Endothelial cell (in vitro differentiated cells): ENCODE data around the gene COL13A1. TPM values are rescaled to one million over a fixed set of nuclear protein-coding genes. Genes with fewer than 3 reads are reported as not detected.

Experiments used
- DNase-seq: peaks from one replicate; pipeline ENCODE4 v3.0.0; 2021; ENCODE audit warnings: low spot score
- H3K27ac Mint-ChIP-seq: one replicate; pipeline ENCODE4 v1.8.0; 2021; ENCODE audit warnings: mixed read lengths, inconsistent platforms; ENCODE audit not compliant: unreplicated experiment
- H3K27me3 Mint-ChIP-seq: one replicate; pipeline ENCODE4 v1.8.0; 2021; ENCODE audit warnings: mild to moderate bottlenecking, moderate library complexity, mixed read lengths, inconsistent platforms; ENCODE audit not compliant: unreplicated experiment
- H3K36me3 Mint-ChIP-seq: one replicate; pipeline ENCODE4 v1.8.0; 2021; ENCODE audit warnings: mild to moderate bottlenecking, low read depth, mixed read lengths, inconsistent platforms; ENCODE audit not compliant: unreplicated experiment
- H3K4me1 Mint-ChIP-seq: one replicate; pipeline ENCODE4 v1.8.0; 2021; ENCODE audit warnings: mild to moderate bottlenecking, mixed read lengths, inconsistent platforms; ENCODE audit not compliant: unreplicated experiment
- H3K4me3 Mint-ChIP-seq: one replicate; pipeline ENCODE4 v1.8.0; 2021; ENCODE audit warnings: mild to moderate bottlenecking, mixed read lengths, inconsistent platforms; ENCODE audit not compliant: unreplicated experiment
- H3K9me3 Mint-ChIP-seq: one replicate; pipeline ENCODE4 v1.8.0; 2021; ENCODE audit warnings: mixed read lengths, inconsistent platforms; ENCODE audit not compliant: unreplicated experiment
- total RNA-seq: library from RNA; stranded (reverse); fragmentation: NEBNext Ultra II Directional; extraction: Animal tissue kit (Norgen Biotek cat#: 25700); gene quantifications from one replicate; pipeline ENCODE4 v1.2.1, GENCODE V29; 2021; ENCODE audit not compliant: unreplicated experiment
- TF ChIP-seq, protein P1 (sequence below): fragments of 200-600 bp; sonication (generic); IDR thresholded peaks from one replicate; pipeline ENCODE4 v1.5.0; 2021; ENCODE audit warnings: antibody characterized with exemption; ENCODE audit not compliant: unreplicated experiment

The COL13A1 gene
- total RNA-seq, 1 donor from 2014 or later: 22.6 TPM

DNA sequence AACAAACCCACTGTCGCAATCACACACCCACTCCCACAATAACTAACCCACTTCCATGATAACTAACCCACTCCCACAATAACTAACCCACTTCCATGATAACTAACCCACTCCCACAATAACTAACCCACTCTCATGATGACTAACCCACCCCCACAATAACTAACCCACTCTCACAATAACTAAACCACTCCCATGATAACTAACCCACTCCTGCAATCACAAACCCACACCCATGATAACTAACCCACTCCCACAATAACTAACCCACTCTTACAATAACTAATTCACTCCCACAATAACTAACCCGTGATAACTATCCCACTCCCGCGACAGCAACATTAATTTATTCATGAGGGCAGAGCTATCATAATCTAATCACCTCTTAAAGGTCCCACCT, 105.8 kb downstream of the COL13A1 start:
- Mint-ChIP-seq H3K4me1 (peaks cover 14% of the 10 kb centered on the region), H3K27ac (no peak overlapping the region), H3K36me3 (peaks cover 3% of the 10 kb centered on the region), H3K4me3 (no peak overlapping the region), H3K27me3 (peaks cover 3% of the 10 kb centered on the region), H3K9me3 (no peaks in the 10 kb centered on the region)
- TF ChIP-seq, protein P1, sequence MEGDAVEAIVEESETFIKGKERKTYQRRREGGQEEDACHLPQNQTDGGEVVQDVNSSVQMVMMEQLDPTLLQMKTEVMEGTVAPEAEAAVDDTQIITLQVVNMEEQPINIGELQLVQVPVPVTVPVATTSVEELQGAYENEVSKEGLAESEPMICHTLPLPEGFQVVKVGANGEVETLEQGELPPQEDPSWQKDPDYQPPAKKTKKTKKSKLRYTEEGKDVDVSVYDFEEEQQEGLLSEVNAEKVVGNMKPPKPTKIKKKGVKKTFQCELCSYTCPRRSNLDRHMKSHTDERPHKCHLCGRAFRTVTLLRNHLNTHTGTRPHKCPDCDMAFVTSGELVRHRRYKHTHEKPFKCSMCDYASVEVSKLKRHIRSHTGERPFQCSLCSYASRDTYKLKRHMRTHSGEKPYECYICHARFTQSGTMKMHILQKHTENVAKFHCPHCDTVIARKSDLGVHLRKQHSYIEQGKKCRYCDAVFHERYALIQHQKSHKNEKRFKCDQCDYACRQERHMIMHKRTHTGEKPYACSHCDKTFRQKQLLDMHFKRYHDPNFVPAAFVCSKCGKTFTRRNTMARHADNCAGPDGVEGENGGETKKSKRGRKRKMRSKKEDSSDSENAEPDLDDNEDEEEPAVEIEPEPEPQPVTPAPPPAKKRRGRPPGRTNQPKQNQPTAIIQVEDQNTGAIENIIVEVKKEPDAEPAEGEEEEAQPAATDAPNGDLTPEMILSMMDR: no peak
- DNase-seq: no peak

DNA sequence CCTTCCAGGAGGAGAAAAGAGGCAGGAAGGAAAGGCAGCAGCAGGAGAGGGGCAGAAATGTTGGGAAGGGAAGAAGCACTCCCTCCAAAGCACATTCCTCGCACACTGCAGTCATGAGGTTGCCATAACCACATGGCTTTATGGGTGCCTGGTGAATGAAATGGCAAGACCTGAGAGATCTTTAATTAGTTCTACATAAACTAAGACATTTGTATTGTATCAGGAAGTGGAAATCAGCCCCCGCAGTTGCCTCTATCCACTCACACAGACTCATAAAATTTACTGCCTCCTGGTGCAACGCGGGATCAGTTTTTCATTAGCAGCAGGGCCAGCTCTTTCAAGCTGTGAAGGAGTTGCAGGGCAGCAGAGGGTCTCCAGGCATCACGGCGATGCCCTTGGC, 106.4 kb downstream of the COL13A1 start:
- Mint-ChIP-seq H3K4me1 (peaks cover 19% of the 10 kb centered on the region), H3K9me3 (no peaks in the 10 kb centered on the region), H3K27me3 (peaks cover 1% of the 10 kb centered on the region), H3K36me3 (peaks cover 3% of the 10 kb centered on the region), H3K4me3 (no peak overlapping the region), H3K27ac (no peak overlapping the region)
- TF ChIP-seq, protein P1: no peak
- no peak for DNase-seq

DNA sequence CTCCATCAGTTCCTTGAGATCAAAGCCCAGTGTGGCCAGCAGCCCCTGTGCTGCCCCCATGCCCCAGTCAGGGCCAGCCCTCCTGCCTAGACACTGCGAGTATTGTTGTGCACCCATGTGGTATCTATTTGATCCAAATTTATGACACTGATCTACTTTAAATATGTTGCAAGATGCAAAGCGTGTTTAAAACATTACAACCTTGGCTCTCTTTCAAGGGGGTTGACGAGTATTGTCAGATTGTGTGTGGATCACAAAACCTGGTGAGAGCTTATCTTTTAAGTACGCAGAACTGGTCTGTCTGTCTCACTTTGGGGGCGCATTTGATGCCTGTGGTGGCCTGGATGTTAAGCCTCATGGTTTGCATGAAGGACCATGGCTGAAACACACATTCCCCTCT, 108.9 kb downstream of the COL13A1 start:
- no peak for DNase-seq
- Mint-ChIP-seq H3K4me1 (peaks cover 21% of the 10 kb centered on the region), H3K36me3 (peaks cover 3% of the 10 kb centered on the region), H3K9me3 (no peaks in the 10 kb centered on the region), H3K4me3 (no peak overlapping the region), H3K27me3 (peaks cover 1% of the 10 kb centered on the region), H3K27ac (no peak overlapping the region)
- TF ChIP-seq, protein P1: no peak

DNA sequence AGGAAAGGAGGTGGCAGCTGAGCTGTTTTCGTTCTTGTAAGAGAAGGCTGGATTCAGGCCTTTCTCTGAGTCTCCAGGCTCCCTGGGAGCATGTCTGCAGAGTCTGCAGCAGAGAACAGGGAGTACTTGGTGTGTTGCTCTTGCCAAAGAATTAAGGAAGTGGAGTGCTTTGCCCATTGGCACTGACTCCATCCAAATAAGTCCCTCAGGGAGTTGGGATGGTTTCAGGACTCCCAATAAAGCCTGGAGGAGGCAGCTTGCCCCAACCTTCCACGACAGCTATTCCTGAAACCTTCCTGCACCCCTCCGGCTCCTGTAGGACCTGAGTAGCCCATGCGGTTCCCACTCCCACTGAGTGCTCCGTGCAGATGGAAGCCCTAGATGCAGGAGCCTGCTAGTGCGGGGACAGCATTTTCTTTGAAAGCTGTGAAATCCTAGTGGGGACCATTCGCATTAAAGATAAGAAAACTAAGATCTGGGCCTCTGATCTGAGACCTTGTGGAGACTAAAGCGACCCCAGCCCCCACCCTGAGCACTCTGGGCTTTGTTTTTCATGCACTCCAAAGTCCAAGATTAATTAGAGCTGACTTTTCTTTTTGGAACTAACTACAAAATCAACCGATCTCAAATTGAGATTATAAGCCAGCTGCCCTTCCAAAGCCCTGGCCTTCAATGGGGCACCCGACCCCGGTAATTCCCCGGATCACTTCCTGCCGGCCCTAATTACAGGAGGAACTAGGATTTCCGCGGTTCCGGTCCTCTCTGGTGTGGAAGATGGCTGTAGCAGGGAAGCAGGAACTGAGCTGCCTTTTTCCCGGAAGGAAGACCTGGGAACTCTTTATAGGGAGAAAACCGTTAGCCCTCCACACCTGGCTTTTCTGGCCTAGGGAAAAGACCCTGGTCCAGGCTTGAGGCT, 110.2 kb downstream of the COL13A1 start:
- H3K9me3 Mint-ChIP-seq: no peaks in the 10 kb centered on the region
- H3K36me3 Mint-ChIP-seq: peaks cover 3% of the 10 kb centered on the region
- no peak overlapping the region for H3K4me3 Mint-ChIP-seq
- H3K4me1 Mint-ChIP-seq: peaks cover 21% of the 10 kb centered on the region
- H3K27ac Mint-ChIP-seq: no peak overlapping the region
- TF ChIP-seq, protein P1: no peak
- H3K27me3 Mint-ChIP-seq: peaks cover 3% of the 10 kb centered on the region
- peak; percentile 28 for DNase-seq

DNA sequence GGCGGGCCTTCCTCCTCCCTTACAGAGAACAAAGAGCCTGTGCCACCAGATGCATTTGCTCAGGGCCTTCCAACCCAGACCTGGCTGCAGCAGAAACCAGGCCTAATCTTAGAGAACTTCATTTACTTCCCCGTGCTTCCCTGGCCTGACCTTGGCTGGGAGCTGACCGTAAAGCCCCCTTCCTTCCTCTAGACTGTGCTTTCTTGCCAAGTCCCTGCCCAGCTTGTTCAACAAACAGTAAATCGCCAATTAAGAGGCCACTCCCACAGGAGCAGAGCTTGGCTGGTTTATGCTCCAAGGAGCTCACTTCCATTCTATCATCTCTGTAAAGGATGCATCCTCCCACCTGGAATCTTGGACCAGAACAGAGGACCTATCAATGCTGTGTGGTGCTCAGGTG, 110.9 kb downstream of the COL13A1 start:
- Mint-ChIP-seq H3K4me1 (peaks cover 20% of the 10 kb centered on the region), H3K27me3 (peaks cover 3% of the 10 kb centered on the region), H3K27ac (no peak overlapping the region), H3K36me3 (peaks cover 3% of the 10 kb centered on the region), H3K4me3 (no peak overlapping the region), H3K9me3 (no peaks in the 10 kb centered on the region)
- DNase-seq: no peak
- TF ChIP-seq, protein P1: no peak
